Measurements from ENCODE around the gene NFKBIB.

- no peak for TF ChIP-seq ZNF274 (IDR thresholded peaks at IDR 0.05; ENCODE audit: low read depth, low read length)
- TF ChIP-seq YY1 (IDR thresholded peaks at IDR 0.05; ENCODE audit: insufficient read depth, insufficient read length): no peak
Measured at GRCh38 chr19:38905620-38906019, 5.9 kb downstream of the NFKBIB start.
